ENCODE measurements around the gene ETV1.
A peak's percentile ranks its signal among the peaks of the same experiment; 100 is the strongest.

ETV1 gene

GRCh38 chr7:13984831-13985685 lies 4.4 kb downstream of the ETV1 start:
- no peak for DNase-seq

DNA sequence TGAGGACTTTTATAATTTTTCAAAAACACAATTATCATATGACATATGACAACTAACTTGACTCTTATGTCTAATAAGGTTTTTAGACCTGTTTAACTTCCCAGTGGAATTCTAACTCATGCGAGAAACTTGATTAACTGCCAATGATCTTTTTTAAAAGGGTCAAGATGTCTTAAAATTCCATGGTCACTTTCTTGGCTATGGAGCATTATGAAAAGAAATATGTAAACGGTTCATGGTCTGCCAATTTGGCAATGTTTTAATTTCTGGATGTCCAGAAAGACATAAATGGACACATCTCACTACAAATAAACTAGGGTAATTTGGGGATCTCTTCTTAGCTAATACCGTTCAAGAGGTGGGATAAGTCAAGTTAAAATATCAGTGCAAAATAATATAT lies 5.4 kb downstream of the ETV1 start:
- no peak for DNase-seq

DNA sequence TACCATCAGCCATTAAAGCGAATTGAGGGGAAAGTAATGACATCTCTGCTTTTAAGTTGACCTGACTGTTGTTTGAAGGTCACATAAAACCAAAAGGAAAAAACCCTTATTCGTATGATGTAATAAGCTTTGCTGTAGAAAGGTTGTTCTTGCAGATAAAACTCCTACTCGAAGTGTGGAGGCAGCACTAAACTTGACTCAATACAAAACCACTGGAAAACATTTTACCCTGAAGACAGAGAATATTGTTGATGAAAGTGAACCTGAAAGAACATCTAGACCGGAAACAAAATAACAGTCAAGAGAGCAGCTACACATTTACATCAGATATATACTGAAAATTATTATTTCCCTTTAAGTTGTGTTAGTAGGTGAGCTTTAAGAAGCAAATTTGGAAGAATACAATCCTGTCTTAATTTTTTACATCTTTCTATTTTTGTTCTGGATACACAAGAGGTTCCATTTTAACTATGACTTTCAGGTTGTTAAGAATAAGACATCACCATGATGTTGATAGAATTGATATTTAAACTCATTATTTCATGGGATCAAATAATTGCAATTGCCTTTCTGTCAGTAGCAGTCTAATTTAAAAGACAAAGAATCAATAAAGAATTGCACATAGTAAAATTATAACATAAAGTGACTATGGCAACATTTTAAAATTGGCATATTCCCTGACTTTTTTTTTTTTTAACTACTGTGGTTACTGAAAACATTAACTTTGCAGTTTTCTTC lies 6.4 kb downstream of the ETV1 start:
- no peak for DNase-seq

GRCh38 chr7:13981070-13981469 lies 8.4 kb downstream of the ETV1 start:
- DNase-seq: peak; percentile 88

DNA sequence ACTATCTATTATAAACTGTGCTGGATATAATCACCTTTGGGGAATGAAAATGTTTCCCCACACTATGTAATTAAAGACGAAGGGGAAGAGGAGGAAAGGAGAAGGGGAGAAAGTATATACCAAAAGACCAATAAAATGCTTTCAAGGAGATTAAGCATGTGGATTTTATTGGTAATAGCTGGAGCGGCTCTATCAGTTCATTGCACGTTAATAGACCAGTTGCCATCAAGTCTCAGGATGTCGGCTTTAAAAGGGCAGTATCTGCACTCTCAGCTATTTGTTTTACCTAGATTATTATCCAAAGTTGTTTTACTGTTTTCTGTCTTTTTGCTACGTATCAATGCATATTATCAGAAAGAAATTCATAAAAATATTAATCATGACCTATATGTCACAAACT lies 9.0 kb downstream of the ETV1 start:
- DNase-seq: no peak

- no peak for DNase-seq
Measured at GRCh38 chr7:13979671-13980435, 9.6 kb downstream of the ETV1 start.

DNA sequence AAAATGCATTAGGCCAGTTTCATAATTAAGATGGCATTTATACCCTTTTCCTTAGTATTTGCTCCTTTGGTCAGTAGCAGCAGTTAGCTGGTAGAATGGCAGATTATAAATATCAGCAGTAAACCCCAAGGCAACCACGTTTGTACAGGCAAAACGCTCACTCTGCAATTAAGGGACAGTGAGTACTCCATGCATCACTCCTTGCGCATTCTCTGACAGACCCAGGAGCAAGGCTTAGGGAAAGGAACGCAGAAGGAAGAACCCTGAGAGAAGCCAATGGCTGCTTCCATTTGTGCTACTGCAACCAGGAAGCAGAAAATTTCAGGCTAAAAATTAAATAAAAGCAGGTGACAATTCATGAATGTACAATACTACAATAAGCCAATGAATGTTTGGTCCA lies 12.9 kb downstream of the ETV1 start:
- DNase-seq: no peak

DNA sequence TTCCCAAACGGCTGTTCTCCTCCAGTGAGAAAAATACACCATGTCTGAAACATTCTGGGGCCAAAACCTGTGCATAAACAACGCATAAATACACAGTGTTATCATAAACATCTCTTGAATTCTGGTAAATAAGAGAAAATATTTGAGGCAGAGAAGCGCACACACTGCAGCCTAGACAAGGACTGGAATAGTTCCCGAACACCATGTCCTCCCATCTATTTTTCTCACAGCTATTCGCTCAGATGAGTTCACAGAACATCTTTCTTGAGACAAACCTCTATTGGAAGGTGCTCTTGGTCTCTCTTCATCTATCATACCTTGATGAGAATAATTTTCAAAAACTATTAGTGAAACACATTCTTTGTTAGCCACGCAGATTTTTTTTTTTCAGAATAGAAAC lies 24.4 kb downstream of the ETV1 start:
- no peak for DNase-seq

DNA sequence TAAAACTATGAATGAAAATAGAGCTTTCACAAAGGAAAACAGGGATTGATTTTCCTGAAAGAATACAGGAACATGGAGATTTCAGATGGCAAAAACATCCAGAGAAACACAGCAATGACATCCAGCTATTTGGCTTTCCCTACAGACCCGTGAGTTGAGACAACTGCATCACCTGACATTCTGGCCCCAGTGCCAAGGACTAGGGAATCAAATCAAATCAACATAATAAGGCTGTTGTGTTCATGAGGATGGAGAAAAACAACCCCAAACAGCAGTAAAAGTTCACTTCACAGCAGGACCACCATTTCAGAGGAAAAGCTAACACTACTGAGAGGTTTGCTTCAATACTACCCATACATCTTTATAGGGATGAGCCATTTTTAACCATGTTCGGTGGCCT lies 25.5 kb downstream of the ETV1 start:
- DNase-seq: no peak

- DNase-seq: no peak
Measured at GRCh38 chr7:13955494-13955893, 34.0 kb downstream of the ETV1 start.

GRCh38 chr7:13953368-13953767 lies 36.1 kb downstream of the ETV1 start:
- peak; percentile 60 for DNase-seq

GRCh38 chr7:13952921-13953320 lies 36.5 kb downstream of the ETV1 start:
- DNase-seq: no peak

DNA sequence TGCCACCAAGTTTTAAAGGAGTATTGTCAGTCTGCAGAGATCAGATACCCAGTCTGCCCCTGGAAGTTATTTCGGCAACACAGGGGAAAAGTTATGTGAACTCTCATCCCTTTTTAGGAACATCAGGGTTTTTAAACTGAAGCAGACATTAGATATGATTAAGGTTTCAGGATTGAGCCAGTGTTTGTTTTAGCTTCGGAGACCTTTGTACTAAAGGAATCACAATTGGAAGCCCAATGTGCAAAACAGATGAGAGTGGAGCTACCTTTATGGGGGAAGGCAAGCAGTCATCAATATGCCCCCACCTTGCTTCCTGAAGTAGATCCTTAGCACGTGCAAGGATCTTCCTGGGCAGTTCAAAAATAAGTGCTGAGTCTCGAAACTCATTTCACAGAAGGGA lies 39.5 kb downstream of the ETV1 start:
- no peak for DNase-seq

DNA sequence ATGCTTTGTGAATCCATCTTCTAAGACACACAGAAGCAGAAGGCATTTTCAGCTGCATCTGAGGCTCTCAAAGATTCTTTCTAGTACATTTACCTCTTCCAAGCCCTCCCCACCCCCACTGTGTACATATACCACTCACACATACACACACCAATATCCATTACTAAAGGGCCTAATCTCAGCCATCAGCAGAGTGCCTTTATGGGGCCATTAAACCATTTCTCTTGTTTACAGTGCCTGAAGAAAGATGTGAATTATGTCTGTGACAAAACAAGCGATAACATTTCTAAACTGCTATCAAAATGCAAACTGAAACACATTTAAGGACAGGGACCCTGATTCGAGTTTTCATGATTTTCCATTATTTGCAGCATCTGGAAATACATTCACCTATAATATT lies 40.0 kb downstream of the ETV1 start:
- DNase-seq: peak; percentile 81

GRCh38 chr7:13948019-13948801 lies 41.3 kb downstream of the ETV1 start:
- DNase-seq: no peak

- no peak for DNase-seq
Measured at GRCh38 chr7:13947535-13947934, 41.9 kb downstream of the ETV1 start.

- no peak for DNase-seq
Measured at GRCh38 chr7:13946181-13946580, 43.3 kb downstream of the ETV1 start.

GRCh38 chr7:13945670-13946069 lies 43.8 kb downstream of the ETV1 start:
- DNase-seq: peak; percentile 53

- no peak for DNase-seq
Measured at GRCh38 chr7:13933536-13933935, 55.9 kb downstream of the ETV1 start.

GRCh38 chr7:13933091-13933490 lies 56.4 kb downstream of the ETV1 start:
- no peak for DNase-seq

DNA sequence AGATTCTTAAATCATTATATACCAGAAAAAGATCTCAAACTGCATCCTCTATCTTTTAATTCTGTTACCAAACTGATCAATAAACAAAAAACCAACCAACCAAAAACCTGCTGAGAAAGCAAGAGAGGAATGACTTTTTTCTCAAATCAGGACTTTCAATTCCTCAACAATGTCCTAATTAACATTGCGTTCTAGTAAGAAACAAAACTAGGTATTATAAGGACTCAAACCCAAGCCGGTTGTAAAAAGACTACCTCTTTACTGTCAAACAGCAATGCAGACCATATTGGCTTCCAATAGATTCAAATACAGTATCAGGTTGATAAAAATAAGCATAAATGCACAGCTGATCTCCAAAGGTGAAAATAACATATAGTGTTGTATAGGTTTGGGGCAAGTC lies 57.3 kb downstream of the ETV1 start:
- DNase-seq: no peak

- no peak for DNase-seq
Measured at GRCh38 chr7:13921062-13921461, 68.4 kb downstream of the ETV1 start.

All from islet precursor cell (in vitro differentiated cells).